ENCODE measurements around the gene TRMT10A. TPM values are rescaled to one million over a fixed set of nuclear protein-coding genes. Genes with fewer than 3 reads are reported as not detected.
A peak's percentile ranks its signal among the peaks of the same experiment; 100 is the strongest.

Gene TRMT10A
- total and polyA plus RNA-seq, 2 of the 13 experiments (the other 11 are each of a cell fraction or from before 2014, with no cell fraction given) = 3.9 to 12.6 TPM

DNA sequence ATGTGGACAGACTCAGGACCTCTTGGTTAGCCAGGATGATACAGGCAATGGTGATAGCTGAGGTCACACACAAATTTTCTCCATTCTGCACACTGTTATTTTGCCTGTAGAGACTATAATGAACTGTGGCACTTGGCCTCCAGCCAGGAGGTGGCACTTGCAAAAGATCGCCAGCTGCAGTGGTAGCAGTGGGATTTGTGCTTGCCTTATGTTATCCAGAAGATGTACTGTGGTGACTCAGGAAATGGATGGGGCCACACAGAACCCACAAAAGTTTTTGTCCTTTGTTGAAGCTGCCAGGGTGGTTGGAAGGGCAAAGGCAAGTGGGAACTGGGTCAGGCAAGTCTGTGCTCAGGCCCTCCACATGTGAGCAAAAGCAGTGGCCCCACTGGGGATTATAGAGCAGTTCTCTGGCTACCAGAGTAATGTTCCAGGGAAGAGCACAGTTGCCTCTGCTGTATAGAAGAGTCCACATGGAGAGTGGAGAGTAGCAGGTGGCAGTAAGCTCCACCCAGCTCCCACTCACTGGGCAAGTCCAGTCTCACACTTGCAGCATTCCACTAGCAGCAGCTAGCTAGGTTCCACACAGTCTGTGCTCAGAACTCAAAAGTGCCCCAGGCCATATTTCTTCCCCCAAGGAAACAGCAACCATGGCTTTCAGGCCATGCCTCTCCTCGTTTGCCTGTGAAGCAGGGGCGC is 58.9 kb downstream of the TRMT10A start:
- WGBS (ENCODE audit: low lambda C conversion rate) = 0% methylated on average over 1 of the region's 3 CpGs
- no peaks in the 10 kb centered on the region for H3K27me3 ChIP-seq (ENCODE audit: control insufficient read depth in 1 of 2, insufficient read depth in 2 of 2, low read length in 2 of 2)
- CTCF ChIA-PET (ENCODE audit: low intra/inter-chr PET ratio, low total read pairs) = no interaction called here
- no peak overlapping the region for H3K27ac ChIP-seq (ENCODE audit: extremely low read length, insufficient read depth, low read length)
- intact Hi-C loops (cut with micrococcal nuclease; ENCODE audit: unreplicated experiment) = no loop called here
- H3K36me3 ChIP-seq (replicated peaks in 1 of 2; ENCODE audit: control insufficient read depth in 1 of 2, insufficient read depth in 2 of 2, low read length in 2 of 2) = no peaks in the 10 kb centered on the region
- POLR2A ChIA-PET = no interaction called here
- H3K4me1 ChIP-seq (ENCODE audit: insufficient read depth, low read length) = no peaks in the 10 kb centered on the region
- no peaks in the 10 kb centered on the region for H3K9me3 ChIP-seq (ENCODE audit: low read length)
- H3K4me3 ChIP-seq (replicated peaks in 1 of 3; ENCODE audit: insufficient read depth in 1 of 3, low read depth in 2 of 3, low read length in 3 of 3) = no peak overlapping the region
- ATAC-seq = no peak; the same call in 2 of the 3 replicates
- DNase-seq (ENCODE audit: low spot score) = no peak
- no peaks in the 10 kb centered on the region for H4K20me1 ChIP-seq (ENCODE audit: insufficient read depth, low read length)
- no peak for FAIRE-seq
- H2AFZ ChIP-seq (ENCODE audit: low read length) = no peak overlapping the region
- H3K9ac ChIP-seq (ENCODE audit: insufficient read depth, low read depth, low read length) = no peak overlapping the region
- H3K79me2 ChIP-seq (ENCODE audit: insufficient read depth, low read length) = no peaks in the 10 kb centered on the region
- no TSS peak for BruUV-seq (replicated peaks)
- H3K4me2 ChIP-seq (ENCODE audit: low read depth, low read length) = no peak overlapping the region
- in situ Hi-C loops (cut with HindIII; ENCODE audit: extremely low pct_ligation_motif_present, low pct_unique_long_range_greater_than_20kb) = no loop called here
- TF ChIP-seq ZNF703 (CRISPR knock-in tag; IDR thresholded peaks at IDR 0.05; ENCODE audit: borderline replicate concordance) (no peak), JUN (CRISPR knock-in tag; IDR thresholded peaks at IDR 0.05) (no peak)
- TF ChIP-seq, protein P1, sequence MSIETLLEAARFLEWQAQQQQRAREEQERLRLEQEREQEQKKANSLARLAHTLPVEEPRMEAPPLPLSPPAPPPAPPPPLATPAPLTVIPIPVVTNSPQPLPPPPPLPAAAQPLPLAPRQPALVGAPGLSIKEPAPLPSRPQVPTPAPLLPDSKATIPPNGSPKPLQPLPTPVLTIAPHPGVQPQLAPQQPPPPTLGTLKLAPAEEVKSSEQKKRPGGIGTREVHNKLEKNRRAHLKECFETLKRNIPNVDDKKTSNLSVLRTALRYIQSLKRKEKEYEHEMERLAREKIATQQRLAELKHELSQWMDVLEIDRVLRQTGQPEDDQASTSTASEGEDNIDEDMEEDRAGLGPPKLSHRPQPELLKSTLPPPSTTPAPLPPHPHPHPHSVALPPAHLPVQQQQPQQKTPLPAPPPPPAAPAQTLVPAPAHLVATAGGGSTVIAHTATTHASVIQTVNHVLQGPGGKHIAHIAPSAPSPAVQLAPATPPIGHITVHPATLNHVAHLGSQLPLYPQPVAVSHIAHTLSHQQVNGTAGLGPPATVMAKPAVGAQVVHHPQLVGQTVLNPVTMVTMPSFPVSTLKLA (IDR thresholded peaks at IDR 0.05) = peak; percentile 74
- TF ChIP-seq, protein P2, sequence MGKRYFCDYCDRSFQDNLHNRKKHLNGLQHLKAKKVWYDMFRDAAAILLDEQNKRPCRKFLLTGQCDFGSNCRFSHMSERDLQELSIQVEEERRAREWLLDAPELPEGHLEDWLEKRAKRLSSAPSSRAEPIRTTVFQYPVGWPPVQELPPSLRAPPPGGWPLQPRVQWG (CRISPR knock-in tag; IDR thresholded peaks at IDR 0.05; ENCODE audit: borderline replicate concordance, low read depth) = no peak

Other genes with a start within 250 kb of the TRMT10A start
- gene ADH1B, start 242.6 kb downstream of the TRMT10A start, total RNA-seq (2016; rRNA removed; fragmentation: Illumina TruSeq; extraction: Trizol) = 0.40 and 1.2 TPM in 2 replicates
- gene ADH1B, start 242.6 kb downstream of the TRMT10A start, polyA plus RNA-seq (2011; rRNA removed) = 0.05 TPM in 1 of 2 replicates, not detected in the other
- gene ADH1C, start 211.3 kb downstream of the TRMT10A start, total RNA-seq (2016; rRNA removed; fragmentation: Illumina TruSeq; extraction: Trizol) = not detected in 2 replicates
- not detected in 2 replicates for gene ADH1C, start 211.3 kb downstream of the TRMT10A start, polyA plus RNA-seq (2011; rRNA removed)
- gene ADH7, start 128.7 kb downstream of the TRMT10A start, total RNA-seq (2016; rRNA removed; fragmentation: Illumina TruSeq; extraction: Trizol) = not detected in 2 replicates
- not detected in 2 replicates for gene ADH7, start 128.7 kb downstream of the TRMT10A start, polyA plus RNA-seq (2011; rRNA removed)
- not detected in 2 replicates for gene C4orf17, start 53.0 kb downstream of the TRMT10A start, total RNA-seq (2016; rRNA removed; fragmentation: Illumina TruSeq; extraction: Trizol)
- gene C4orf17, start 53.0 kb downstream of the TRMT10A start, polyA plus RNA-seq (2011; rRNA removed) = not detected in 2 replicates
- 58.4 and 102 TPM in 2 replicates for gene MTTP, start 10.8 kb upstream of the TRMT10A start, total RNA-seq (2016; rRNA removed; fragmentation: Illumina TruSeq; extraction: Trizol)
- gene MTTP, start 10.8 kb upstream of the TRMT10A start, polyA plus RNA-seq (2011; rRNA removed) = 78.2 and 84.7 TPM in 2 replicates
- gene C4orf54, start 93.8 kb upstream of the TRMT10A start, total RNA-seq (2016; rRNA removed; fragmentation: Illumina TruSeq; extraction: Trizol) = not detected in 2 replicates
- gene C4orf54, start 93.8 kb upstream of the TRMT10A start, polyA plus RNA-seq (2011; rRNA removed) = not detected in 2 replicates

Data from HepG2 (cell line).